Activated naive CD4-positive, alpha-beta T cell (primary cell): ENCODE measurements around the gene CMPK2.

Experiments
- DNase-seq, 4 experiments: peaks; one replicate each; lab custom pipeline; 2025; lab: John Stamatoyannopoulos, UW

Gene CMPK2

GRCh38 chr2:6810961-6811360 lies 54.7 kb downstream of the CMPK2 start:
- no peak for DNase-seq

- DNase-seq, result no peak
These were observed 57.3 kb downstream of the CMPK2 start for GRCh38 chr2:6808426-6808825.

- DNase-seq, result no peak
These were observed 59.1 kb downstream of the CMPK2 start for GRCh38 chr2:6806604-6807003.

GRCh38 chr2:6800553-6800952 lies 65.2 kb downstream of the CMPK2 start:
- DNase-seq, result no peak
